ENCODE measurements around the gene SERPINA4.

SERPINA4 gene

DNA sequence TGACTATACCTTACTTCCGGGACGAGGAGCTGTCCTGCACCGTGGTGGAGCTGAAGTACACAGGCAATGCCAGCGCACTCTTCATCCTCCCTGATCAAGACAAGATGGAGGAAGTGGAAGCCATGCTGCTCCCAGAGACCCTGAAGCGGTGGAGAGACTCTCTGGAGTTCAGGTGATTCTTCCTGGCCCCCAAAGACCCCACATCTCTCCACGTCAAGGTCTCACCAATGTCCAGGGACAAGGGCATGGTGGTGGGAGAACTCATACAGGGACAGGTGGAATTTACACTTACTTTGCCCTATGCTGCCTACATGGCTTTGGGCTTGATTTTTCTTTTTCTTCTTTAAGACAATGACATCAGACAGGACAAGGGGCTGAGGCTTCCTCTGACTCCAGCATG lies 58.1 kb downstream of the SERPINA4 start:
- no peaks in the 10 kb centered on the region for H3K36me3 ChIP-seq (ENCODE audit: control insufficient read depth in 2 of 2, insufficient read depth in 2 of 2, low read length in 2 of 2)
- H3K27ac ChIP-seq (ENCODE audit: low read depth in 2 of 2, low read length in 2 of 2), result no peak overlapping the region
- H3K9me3 ChIP-seq (ENCODE audit: control insufficient read depth in 2 of 2, low read length in 2 of 2), result peaks cover 0 to 4% of the 10 kb centered on the region in 2 donors
- H3K27me3 ChIP-seq (ENCODE audit: control insufficient read depth in 2 of 2, insufficient read depth in 2 of 2, low read length in 2 of 2), result no peaks in the 10 kb centered on the region
- no peaks in the 10 kb centered on the region for H3K4me1 ChIP-seq (ENCODE audit: control insufficient read depth in 2 of 2, insufficient read depth in 2 of 2, low read length in 2 of 2)
- no peak overlapping the region for H3K4me3 ChIP-seq (ENCODE audit: low read length in 2 of 2)
- no peak overlapping the region for H3K9ac ChIP-seq (ENCODE audit: low read depth in 1 of 2, low read length in 2 of 2)

Data from mucosa of rectum (tissue), 2 donors.